Breast epithelium (tissue), 4 donors: ENCODE results near the gene KLRC2. TPM values are rescaled to one million over a fixed set of nuclear protein-coding genes. Genes with fewer than 3 reads are reported as not detected.

Source experiments
- DNase-seq, 2 donors: peaks; one replicate each; pipeline ENCODE4 v3.0.0-alpha.2; 2019; ENCODE audit warnings: low spot score in 2 of 2
- H3K27ac ChIP-seq, 2 donors: fragments of 200-600 bp; sonication (generic) in 1 of 2; one replicate each; pipeline ENCODE4 v1.5.1; 2016 to 2019; ENCODE audit warnings: mild to moderate bottlenecking in 1 of 2
- H3K27me3 ChIP-seq, 2 donors: fragments of 200-600 bp; sonication (generic) in 1 of 2; one replicate each; pipeline versions ENCODE4 v1.5.1 to v1.6.0; 2017 to 2019; ENCODE audit warnings: control low read depth in 1 of 2, mild to moderate bottlenecking in 1 of 2
- H3K36me3 ChIP-seq: fragments of 200-600 bp; one replicate; pipeline ENCODE4 v1.5.1; 2019
- H3K4me1 ChIP-seq, 2 donors: fragments of 200-600 bp; sonication (generic); one replicate each; pipeline ENCODE4 v1.5.1; 2016 to 2019; ENCODE audit warnings: control low read depth in 1 of 2
- H3K4me3 ChIP-seq, 3 donors: fragments of 200-600 bp; sonication (generic); 1 replicate in 2 of 3; 2 replicates in 1 of 3; pipeline ENCODE4 v1.5.1; 2016 to 2019; ENCODE audit warnings: mild to moderate bottlenecking in 3 of 3, moderate library complexity in 2 of 3
- H3K9me3 ChIP-seq, 2 donors: fragments of 200-600 bp; sonication (generic) in 1 of 2; one replicate each; pipeline ENCODE4 v1.5.1; 2016 to 2019; ENCODE audit warnings: control low read depth in 1 of 2
- POLR2A ChIP-seq: fragments of 450-650 bp; IDR thresholded peaks from one replicate; pipeline ENCODE4 v1.6.1; 2016; ENCODE audit warnings: antibody characterized with exemption, mild to moderate bottlenecking, moderate library complexity
- POLR2AphosphoS5 ChIP-seq, 3 donors: sonication (generic); formaldehyde crosslinking; IDR thresholded peaks; one replicate each; pipeline ENCODE4 v1.6.1; 2017; ENCODE audit warnings: antibody characterized with exemption in 3 of 3
- intact Hi-C: fragments of 100-400 bp; cut with DNase I; formaldehyde crosslinking; loops from one replicate; pipeline ENCODE4 v1.15.1; 2023; ENCODE audit warnings: low total_unique reads
- total RNA-seq, 3 donors: library from RNA; depleted of rRNA; stranded (reverse); fragments of >200 nt; gene quantifications; one replicate each; pipeline ENCODE4 v1.1.0, GENCODE V29; 2016
- TF ChIP-seq, protein P1 (sequence below), 3 donors: fragments of 450-650 bp; IDR thresholded peaks; one replicate each; pipeline ENCODE4 v1.5.1; 2016 to 2017; ENCODE audit warnings: antibody characterized with exemption in 3 of 3, mild to moderate bottlenecking in 3 of 3, moderate library complexity in 3 of 3

Gene KLRC2
- total RNA-seq, 3 donors from 2014 or later, result 1.6 to 2.1 (median 2.0) TPM

DNA sequence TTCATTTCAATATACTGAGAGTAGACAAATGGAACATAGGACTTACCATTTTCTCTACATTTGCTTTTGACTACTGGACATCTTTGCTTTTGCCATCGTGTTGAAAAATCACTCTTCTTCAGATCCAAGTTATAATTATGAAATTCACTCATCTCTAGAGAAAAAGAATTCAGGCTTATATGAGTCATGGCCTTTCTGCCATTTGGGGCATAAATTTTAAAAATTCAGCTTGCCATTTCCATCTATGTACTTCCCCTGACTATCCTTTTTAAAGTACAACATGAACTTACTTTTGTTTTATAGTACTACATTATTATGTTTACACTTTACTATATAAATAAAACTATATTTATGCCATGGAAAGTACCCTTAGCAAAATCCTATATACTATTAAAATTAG lies 49.0 kb downstream of the KLRC2 start:
- Histone ChIP-seq H3K27ac (no peak overlapping the region), H3K36me3 (no peaks in the 10 kb centered on the region), H3K27me3 (no peaks in the 10 kb centered on the region), H3K4me3 (no peak overlapping the region), H3K4me1 (no peaks in the 10 kb centered on the region), H3K9me3 (peaks cover 0 to 4% of the 10 kb centered on the region in 2 donors)
- TF ChIP-seq POLR2AphosphoS5 (IDR thresholded peaks at IDR 0.05) (no peak), POLR2A (no peak)
- TF ChIP-seq, protein P1, sequence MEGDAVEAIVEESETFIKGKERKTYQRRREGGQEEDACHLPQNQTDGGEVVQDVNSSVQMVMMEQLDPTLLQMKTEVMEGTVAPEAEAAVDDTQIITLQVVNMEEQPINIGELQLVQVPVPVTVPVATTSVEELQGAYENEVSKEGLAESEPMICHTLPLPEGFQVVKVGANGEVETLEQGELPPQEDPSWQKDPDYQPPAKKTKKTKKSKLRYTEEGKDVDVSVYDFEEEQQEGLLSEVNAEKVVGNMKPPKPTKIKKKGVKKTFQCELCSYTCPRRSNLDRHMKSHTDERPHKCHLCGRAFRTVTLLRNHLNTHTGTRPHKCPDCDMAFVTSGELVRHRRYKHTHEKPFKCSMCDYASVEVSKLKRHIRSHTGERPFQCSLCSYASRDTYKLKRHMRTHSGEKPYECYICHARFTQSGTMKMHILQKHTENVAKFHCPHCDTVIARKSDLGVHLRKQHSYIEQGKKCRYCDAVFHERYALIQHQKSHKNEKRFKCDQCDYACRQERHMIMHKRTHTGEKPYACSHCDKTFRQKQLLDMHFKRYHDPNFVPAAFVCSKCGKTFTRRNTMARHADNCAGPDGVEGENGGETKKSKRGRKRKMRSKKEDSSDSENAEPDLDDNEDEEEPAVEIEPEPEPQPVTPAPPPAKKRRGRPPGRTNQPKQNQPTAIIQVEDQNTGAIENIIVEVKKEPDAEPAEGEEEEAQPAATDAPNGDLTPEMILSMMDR (IDR thresholded peaks at IDR 0.05), result no peak
- intact Hi-C loops, result no loop called here
- no peak for DNase-seq

DNA sequence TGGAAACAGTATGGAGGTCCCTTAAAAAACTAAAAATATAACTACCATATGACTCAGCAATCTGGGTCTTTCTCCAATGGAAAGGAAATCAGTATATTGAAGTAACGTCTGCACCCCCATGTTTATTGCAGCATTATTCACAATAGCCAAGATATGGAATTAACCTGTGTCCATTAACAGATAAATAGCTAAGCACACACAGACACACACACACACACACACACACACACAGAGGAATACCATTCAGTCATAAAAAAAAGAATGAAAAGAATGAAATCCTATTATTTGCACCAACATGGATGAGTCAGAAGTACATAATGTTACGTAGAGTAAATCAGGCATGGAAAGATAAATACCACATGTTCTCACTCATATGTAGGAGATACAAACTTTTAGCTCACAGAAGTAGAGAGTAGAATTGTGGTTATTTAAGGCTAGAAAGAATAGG lies 50.6 kb downstream of the KLRC2 start:
- no peak for TF ChIP-seq POLR2A
- no peak for TF ChIP-seq POLR2AphosphoS5 (IDR thresholded peaks at IDR 0.05)
- TF ChIP-seq, protein P1 (IDR thresholded peaks at IDR 0.05), result no peak
- intact Hi-C loops, result no loop called here
- no peaks in the 10 kb centered on the region for H3K4me1 ChIP-seq
- no peak overlapping the region for H3K27ac ChIP-seq
- H3K27me3 ChIP-seq, result no peaks in the 10 kb centered on the region
- no peak overlapping the region for H3K4me3 ChIP-seq
- no peak for DNase-seq
- H3K9me3 ChIP-seq, result peaks cover 0 to 4% of the 10 kb centered on the region in 2 donors
- H3K36me3 ChIP-seq, result no peaks in the 10 kb centered on the region

DNA sequence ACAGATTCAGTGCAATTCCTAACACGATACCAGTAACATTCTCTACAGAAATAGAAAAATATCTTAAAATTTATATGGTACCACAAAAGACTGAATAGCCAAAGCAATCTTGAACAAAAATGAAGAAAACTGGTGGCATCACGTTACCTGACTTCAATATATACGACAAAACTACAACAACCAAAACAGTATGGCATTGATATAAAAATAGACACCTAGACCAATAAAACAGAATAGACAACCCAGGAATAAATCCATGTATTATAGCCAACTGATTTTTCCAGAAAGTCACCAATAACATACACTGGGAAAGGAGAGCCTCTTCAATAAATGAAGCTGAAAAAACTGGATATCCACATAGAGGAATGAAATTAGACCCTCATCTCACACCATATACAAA lies 51.6 kb downstream of the KLRC2 start:
- TF ChIP-seq POLR2AphosphoS5 (IDR thresholded peaks at IDR 0.05), result no peak
- intact Hi-C loops, result no loop called here
- no peaks in the 10 kb centered on the region for H3K27me3 ChIP-seq
- no peaks in the 10 kb centered on the region for H3K36me3 ChIP-seq
- no peak for DNase-seq
- no peak overlapping the region for H3K27ac ChIP-seq
- H3K4me3 ChIP-seq, result no peak overlapping the region
- no peaks in the 10 kb centered on the region for H3K4me1 ChIP-seq
- H3K9me3 ChIP-seq, result peaks cover 0 to 4% of the 10 kb centered on the region in 2 donors

DNA sequence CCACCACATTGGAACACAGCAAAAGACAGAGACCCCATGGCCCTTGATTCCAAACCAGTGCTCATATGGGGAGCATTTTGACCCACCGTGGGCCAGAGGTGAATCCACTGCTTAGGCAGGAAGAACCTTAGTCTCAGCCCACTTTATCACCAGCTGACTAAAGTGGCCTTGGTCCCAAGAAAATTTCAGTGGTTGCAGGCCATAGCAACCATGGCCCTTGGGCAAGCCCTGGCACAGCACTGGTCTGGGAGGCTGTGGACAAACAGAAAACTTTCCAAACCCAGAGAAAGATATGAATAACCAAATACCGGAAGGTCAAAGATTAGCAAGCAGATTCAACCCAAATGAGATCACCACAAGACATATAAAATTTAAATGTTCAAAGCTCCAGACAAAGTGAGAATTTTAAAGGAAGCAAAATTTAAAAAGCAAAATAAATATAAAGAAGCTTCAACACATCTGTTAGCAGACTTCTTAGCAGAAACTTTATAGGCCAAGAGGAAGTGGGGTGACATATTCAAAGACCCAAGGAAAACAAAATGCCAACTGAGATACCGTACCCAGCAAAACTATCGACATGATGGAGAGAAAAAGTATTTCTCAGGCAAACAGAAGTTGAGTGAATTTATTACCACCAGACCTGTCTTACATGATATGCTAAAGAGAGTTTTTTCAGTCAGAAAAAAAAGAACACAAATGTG lies 53.7 kb downstream of the KLRC2 start:
- H3K4me3 ChIP-seq, result no peak overlapping the region
- no peaks in the 10 kb centered on the region for H3K36me3 ChIP-seq
- peaks cover 0 to 4% of the 10 kb centered on the region in 2 donors for H3K9me3 ChIP-seq
- H3K4me1 ChIP-seq, result no peaks in the 10 kb centered on the region
- H3K27ac ChIP-seq, result no peak overlapping the region
- no peaks in the 10 kb centered on the region for H3K27me3 ChIP-seq
- TF ChIP-seq, protein P1 (IDR thresholded peaks at IDR 0.05), result no peak
- TF ChIP-seq POLR2A (no peak), POLR2AphosphoS5 (IDR thresholded peaks at IDR 0.05) (no peak)
- intact Hi-C loops, result no loop called here
- DNase-seq, result no peak

Other genes starting within 250 kb of the KLRC2 start
- gene GABARAPL1, start 223.1 kb downstream of the KLRC2 start, total RNA-seq, result 100 to 1,000 TPM; 146 to 182 (median 155) TPM
- gene KLRD1, start 128.1 kb downstream of the KLRC2 start, total RNA-seq, result 1 to 10 TPM in 2 of 3 donors, under 1 TPM in 1; 0.96 to 2.5 (median 2.3) TPM
- gene KLRK1, start 46.0 kb downstream of the KLRC2 start, total RNA-seq, result 1 to 10 TPM; 2.6 to 7.0 (median 3.8) TPM
- 1 to 10 TPM in 1 of 3 donors, under 1 TPM in 1, not detected in 1; 0.66 to 1.5 TPM for gene KLRC4, start 26.3 kb downstream of the KLRC2 start, total RNA-seq
- gene KLRC3, start 15.4 kb downstream of the KLRC2 start, total RNA-seq, result not detected
- gene KLRC1, start 17.4 kb upstream of the KLRC2 start, total RNA-seq, result 1 to 10 TPM in 2 of 3 donors, under 1 TPM in 1; 0.48 to 8.3 (median 3.3) TPM
- under 1 TPM in 2 of 3 donors, not detected in 1; 0.33 to 0.48 TPM for gene EIF2S3B, start 69.9 kb upstream of the KLRC2 start, total RNA-seq
- gene MAGOHB, start 177.6 kb upstream of the KLRC2 start, total RNA-seq, result 10 to 100 TPM; 10.9 to 34.1 (median 17.4) TPM
- gene STYK1, start 238.0 kb upstream of the KLRC2 start, total RNA-seq, result 1 to 10 TPM in 2 of 3 donors, under 1 TPM in 1; 0.32 to 4.9 (median 3.5) TPM